8988T (cell line): Measurements from ENCODE around the gene CHN2.

Experiments used
- DNase-seq: peaks from one replicate; pipeline ENCODE4 v3.0.0; 2011

Gene CHN2

GRCh38 chr7:29315122-29315891 is 120.7 kb downstream of the CHN2 start:
- DNase-seq, result no peak

GRCh38 chr7:29315892-29316270 is 121.3 kb downstream of the CHN2 start:
- no peak for DNase-seq

DNA sequence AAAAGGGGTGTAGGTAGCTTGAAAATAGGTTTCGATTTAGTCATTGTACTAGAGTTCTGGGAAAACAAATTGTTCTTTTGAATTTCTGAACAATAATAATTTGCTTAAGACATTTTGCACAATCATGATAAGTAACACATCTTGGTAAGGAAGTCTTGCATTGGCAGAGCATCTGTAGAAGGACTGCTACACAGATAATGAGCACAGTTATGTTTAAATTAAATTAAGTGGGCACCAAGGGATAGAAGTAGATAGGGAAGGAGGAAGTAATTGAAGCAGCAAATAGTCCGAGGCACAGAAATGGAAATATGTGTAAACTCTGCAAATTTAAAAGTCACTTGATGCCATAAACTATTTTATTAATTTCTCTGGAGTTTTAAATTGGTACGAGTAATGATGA is 122.4 kb downstream of the CHN2 start:
- no peak for DNase-seq

- no peak for DNase-seq
These were observed 124.5 kb downstream of the CHN2 start for GRCh38 chr7:29318853-29319718.

- DNase-seq, result no peak
These were observed 125.3 kb downstream of the CHN2 start for GRCh38 chr7:29319719-29320521.

DNA sequence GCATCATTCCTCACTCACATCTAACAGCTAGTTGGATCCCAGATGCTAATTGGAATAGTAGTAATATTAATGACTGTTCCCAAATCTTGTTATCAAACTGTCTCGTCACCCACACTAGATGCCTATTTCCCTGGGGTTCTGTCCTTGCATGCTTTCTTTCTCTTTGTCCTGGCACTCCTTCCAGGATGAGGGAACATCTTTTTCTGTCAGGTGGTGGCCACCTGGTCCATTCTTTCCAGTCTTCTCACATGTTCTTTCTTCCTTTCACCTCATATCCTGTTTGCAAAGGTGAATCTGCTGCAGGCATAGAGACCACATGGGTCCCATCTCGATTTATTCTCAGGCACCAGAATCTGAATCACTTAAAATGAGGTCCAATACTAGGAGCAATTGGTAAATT is 126.0 kb downstream of the CHN2 start:
- DNase-seq, result no peak

- no peak for DNase-seq
These were observed 127.6 kb downstream of the CHN2 start for GRCh38 chr7:29322023-29322712.

DNA sequence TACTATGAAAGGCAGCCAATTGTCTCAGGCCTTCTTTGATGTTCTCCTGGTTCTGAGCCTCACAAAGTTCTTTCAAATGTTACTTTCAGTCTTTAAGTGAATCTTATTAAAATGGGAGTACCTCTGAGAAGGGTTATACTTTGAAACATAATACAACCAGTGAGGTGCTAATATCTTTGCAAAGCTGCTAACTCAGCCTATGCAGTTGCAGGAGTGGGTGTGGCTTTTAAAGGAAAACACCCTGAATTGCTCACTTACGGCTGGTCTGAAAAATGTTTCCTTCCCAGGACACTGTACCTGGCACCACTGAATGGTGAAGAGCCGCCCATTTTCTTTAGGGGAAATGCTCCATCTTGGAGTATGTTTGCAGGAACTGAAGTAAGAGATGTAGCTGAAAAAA is 130.9 kb downstream of the CHN2 start:
- DNase-seq, result no peak

- DNase-seq, result no peak
These were observed 132.3 kb downstream of the CHN2 start for GRCh38 chr7:29326864-29327263.

- no peak for DNase-seq
These were observed 132.9 kb downstream of the CHN2 start for GRCh38 chr7:29327455-29327854.

GRCh38 chr7:29328045-29328444 is 133.5 kb downstream of the CHN2 start:
- no peak for DNase-seq

GRCh38 chr7:29328811-29329210 is 134.2 kb downstream of the CHN2 start:
- DNase-seq, result no peak

DNA sequence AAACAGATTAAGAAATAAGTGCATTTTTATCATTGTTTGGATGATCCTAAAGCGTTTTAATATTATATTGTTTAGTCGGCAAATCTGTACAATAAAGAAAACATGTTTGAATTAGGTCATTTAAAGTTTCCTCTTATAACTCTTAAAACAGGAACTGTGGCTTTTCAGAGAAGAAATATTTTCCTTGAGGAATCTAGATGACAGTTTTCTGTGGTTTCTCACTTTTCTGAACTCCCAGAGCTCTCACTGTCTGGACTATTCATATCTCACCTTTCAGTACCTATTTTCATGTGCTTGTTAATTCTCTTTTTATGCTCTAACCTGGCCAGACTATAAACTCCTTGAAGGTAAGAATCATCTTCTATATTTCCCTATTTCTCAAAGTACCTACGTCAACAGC is 135.1 kb downstream of the CHN2 start:
- DNase-seq, result no peak

- no peak for DNase-seq
These were observed 135.6 kb downstream of the CHN2 start for GRCh38 chr7:29330136-29330535.

DNA sequence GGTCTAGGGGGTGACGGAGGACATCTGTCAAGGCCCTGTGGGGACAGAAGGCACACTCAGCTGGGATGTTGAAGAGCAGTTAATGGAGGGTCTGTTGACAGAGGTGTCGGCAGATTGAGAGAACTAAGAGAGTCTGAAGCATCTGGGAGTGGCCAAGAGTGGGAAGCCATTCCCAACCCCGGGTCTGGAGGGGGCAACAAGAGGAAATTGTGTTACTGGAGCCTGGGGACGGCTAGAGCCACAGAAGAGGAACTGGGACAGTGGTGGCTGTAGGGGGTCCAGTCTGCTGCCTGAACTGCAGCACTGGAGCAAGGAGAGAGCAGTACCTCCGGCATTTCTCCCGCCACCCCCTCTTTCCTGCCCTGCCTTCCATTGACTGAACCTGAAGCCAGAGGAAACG is 136.6 kb downstream of the CHN2 start:
- no peak for DNase-seq

DNA sequence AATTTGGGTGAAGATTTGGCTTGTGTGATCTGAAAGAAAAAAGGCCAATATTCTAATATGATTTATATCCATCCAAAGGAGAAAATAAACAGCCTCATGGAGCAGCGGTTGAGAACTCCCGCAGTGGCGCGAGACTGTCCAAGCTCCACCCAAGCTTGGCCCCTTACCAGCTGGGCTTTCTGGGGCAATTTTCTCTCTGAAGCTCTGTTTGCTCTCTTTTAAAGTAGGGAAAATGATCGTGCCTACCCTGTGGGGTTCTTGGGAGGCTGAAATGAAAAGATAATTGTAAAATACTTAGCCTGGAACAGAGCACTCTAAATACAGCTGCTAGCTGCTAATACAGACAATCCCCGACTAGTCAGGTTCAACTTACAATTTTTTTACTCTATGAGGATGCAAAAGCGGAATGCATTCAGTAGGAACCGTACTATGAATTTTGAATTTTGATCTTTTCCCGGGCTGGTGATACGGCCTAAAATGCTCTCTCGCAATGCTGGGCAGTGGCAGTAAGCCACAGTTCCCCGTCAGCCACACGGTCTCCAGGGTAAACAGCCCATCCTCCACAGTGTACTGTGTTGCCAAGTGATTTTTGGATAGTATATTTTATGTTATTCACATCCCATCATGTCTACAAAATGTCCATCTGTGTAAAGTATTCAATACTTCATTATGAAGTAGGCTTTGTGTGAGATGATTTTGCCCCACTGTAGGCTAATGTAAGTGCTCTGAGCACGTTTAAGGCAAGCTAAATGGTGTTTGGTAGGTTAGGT is 137.7 kb downstream of the CHN2 start:
- DNase-seq, result no peak

GRCh38 chr7:29332875-29333855 is 138.6 kb downstream of the CHN2 start:
- no peak for DNase-seq

- DNase-seq, result no peak
These were observed 140.9 kb downstream of the CHN2 start for GRCh38 chr7:29335188-29336083.

- no peak for DNase-seq
These were observed 143.1 kb downstream of the CHN2 start for GRCh38 chr7:29337546-29338116.
